ENCODE measurements around the gene NECAB3. TPM values are rescaled to one million over a fixed set of nuclear protein-coding genes. Genes with fewer than 3 reads are reported as not detected.

The NECAB3 gene
- total and polyA plus RNA-seq, 2 of the 4 experiments (the other 2 are of a cell fraction) = 8.6 to 28.4 TPM

GRCh38 chr20:33626190-33626589, 48.0 kb downstream of the NECAB3 start:
- no peak overlapping the region for H3K4ac ChIP-seq (ENCODE audit: low read depth, low read length)
- H3K18ac ChIP-seq (ENCODE audit: low read depth, low read length) = no peak overlapping the region
- H3K23ac ChIP-seq (ENCODE audit: low read depth, low read length) = no peak overlapping the region
- dilution Hi-C loops (cut with HindIII; ENCODE audit: low sequenced_read_pairs, unreplicated experiment) (no loop called here), in situ Hi-C loops (cut with MboI; ENCODE audit: low sequenced_read_pairs) (no loop called here), intact Hi-C loops (cut with micrococcal nuclease) (no loop called here)
- H3K4me3 ChIP-seq (ENCODE audit: insufficient read depth, low read depth, low read length) = no peak overlapping the region
- no peaks in the 10 kb centered on the region for H3K9me3 ChIP-seq (ENCODE audit: control insufficient read depth, insufficient read depth, low read length)
- no peak overlapping the region for H3K56ac ChIP-seq (ENCODE audit: extremely low read depth, insufficient read depth, low read length)
- no peak overlapping the region for H2AK9ac ChIP-seq (replicated peaks; ENCODE audit: low read depth, low read length, poor library complexity)
- H3K14ac ChIP-seq (replicated peaks; ENCODE audit: low read depth, low read length) = no peak overlapping the region
- no peak overlapping the region for H2BK15ac ChIP-seq (ENCODE audit: low read depth, low read length)
- H4K8ac ChIP-seq (ENCODE audit: low read depth in 2 of 2, low read length in 2 of 2) = no peak overlapping the region
- H2BK5ac ChIP-seq (ENCODE audit: low read depth, low read length, poor library complexity, severe bottlenecking) = no peak overlapping the region
- H2BK20ac ChIP-seq (ENCODE audit: low read depth, low read length) = no peak overlapping the region
- peaks cover 48% of the 10 kb centered on the region for H3K36me3 ChIP-seq (ENCODE audit: control insufficient read depth, insufficient read depth, low read length)
- no peak overlapping the region for H2BK120ac ChIP-seq (ENCODE audit: low read depth, low read length)
- H2AFZ ChIP-seq (replicated peaks; ENCODE audit: low read length, poor library complexity) = no peak overlapping the region
- H3K4me2 ChIP-seq (ENCODE audit: low read depth, low read length) = no peak overlapping the region
- H2AK5ac ChIP-seq (ENCODE audit: low read depth, low read length) = no peak overlapping the region
- H4K5ac ChIP-seq (ENCODE audit: low read depth, low read length) = no peak overlapping the region
- H4K91ac ChIP-seq (ENCODE audit: insufficient read depth, low read depth, low read length) = no peak overlapping the region
- no peak for TF ChIP-seq ELK1 (IDR thresholded peaks at IDR 0.05; ENCODE audit: borderline replicate concordance, low read depth, low read length)
- no peak for TF ChIP-seq MAFK (IDR thresholded peaks at IDR 0.05; ENCODE audit: low read depth, low read length)
- no peak for TF ChIP-seq CHD1 (IDR thresholded peaks at IDR 0.05; ENCODE audit: low read depth, low read length)
- TF ChIP-seq MAZ (IDR thresholded peaks at IDR 0.05; ENCODE audit: borderline replicate concordance, low read depth, low read length) = no peak
- TF ChIP-seq RCOR1 (IDR thresholded peaks at IDR 0.05; ENCODE audit: insufficient replicate concordance, low read length) = no peak
- no peak for TF ChIP-seq FOS (IDR thresholded peaks at IDR 0.05; ENCODE audit: low read depth, low read length)
- TF ChIP-seq, protein P1, sequence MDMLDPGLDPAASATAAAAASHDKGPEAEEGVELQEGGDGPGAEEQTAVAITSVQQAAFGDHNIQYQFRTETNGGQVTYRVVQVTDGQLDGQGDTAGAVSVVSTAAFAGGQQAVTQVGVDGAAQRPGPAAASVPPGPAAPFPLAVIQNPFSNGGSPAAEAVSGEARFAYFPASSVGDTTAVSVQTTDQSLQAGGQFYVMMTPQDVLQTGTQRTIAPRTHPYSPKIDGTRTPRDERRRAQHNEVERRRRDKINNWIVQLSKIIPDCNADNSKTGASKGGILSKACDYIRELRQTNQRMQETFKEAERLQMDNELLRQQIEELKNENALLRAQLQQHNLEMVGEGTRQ (IDR thresholded peaks at IDR 0.05; ENCODE audit: low read depth, low read length) = no peak
- TF ChIP-seq, protein P2, sequence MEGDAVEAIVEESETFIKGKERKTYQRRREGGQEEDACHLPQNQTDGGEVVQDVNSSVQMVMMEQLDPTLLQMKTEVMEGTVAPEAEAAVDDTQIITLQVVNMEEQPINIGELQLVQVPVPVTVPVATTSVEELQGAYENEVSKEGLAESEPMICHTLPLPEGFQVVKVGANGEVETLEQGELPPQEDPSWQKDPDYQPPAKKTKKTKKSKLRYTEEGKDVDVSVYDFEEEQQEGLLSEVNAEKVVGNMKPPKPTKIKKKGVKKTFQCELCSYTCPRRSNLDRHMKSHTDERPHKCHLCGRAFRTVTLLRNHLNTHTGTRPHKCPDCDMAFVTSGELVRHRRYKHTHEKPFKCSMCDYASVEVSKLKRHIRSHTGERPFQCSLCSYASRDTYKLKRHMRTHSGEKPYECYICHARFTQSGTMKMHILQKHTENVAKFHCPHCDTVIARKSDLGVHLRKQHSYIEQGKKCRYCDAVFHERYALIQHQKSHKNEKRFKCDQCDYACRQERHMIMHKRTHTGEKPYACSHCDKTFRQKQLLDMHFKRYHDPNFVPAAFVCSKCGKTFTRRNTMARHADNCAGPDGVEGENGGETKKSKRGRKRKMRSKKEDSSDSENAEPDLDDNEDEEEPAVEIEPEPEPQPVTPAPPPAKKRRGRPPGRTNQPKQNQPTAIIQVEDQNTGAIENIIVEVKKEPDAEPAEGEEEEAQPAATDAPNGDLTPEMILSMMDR (conservative IDR thresholded peaks at IDR 0.05; ENCODE audit: low read depth, low read length) = no peak
- no peak for TF ChIP-seq SMC3 (IDR thresholded peaks at IDR 0.05; ENCODE audit: low read depth, low read length)
- no peak for TF ChIP-seq RAD21 (IDR thresholded peaks at IDR 0.05; ENCODE audit: low read length)
- no peaks in the 10 kb centered on the region for H3K4me1 ChIP-seq (ENCODE audit: control insufficient read depth, insufficient read depth, low read length)
- no peak for ATAC-seq (ENCODE audit: low read depth)
- H4K20me1 ChIP-seq (ENCODE audit: insufficient read depth, low read length) = no peaks in the 10 kb centered on the region
- DNase-seq = no peak
- BruUV-seq (replicated peaks) = no TSS peak
- no peaks in the 10 kb centered on the region; a peak in 2 of 4 replicates for H3K79me1 ChIP-seq (ENCODE audit: low read depth in 1 of 2, low read length in 2 of 2)
- H3K27ac ChIP-seq (ENCODE audit: insufficient read depth, low read length) = no peak overlapping the region
- no CpG with 5 or more reads among the region's 4 CpGs for WGBS, 2 experiments (ENCODE audit: extremely low coverage in 2 of 2, insufficient read length in 1 of 2)
- peaks cover under 1% of the 10 kb centered on the region; the same call in 1 of the 2 replicates for H3K9me1 ChIP-seq (ENCODE audit: insufficient read depth, low read length)
- H3K27me3 ChIP-seq (ENCODE audit: control insufficient read depth, insufficient read depth, low read length) = no peaks in the 10 kb centered on the region
- ChIA-PET CTCF (no interaction called here), POLR2A (ENCODE audit: unreplicated experiment) (no interaction called here)
- H3K9ac ChIP-seq (ENCODE audit: low read depth, low read length) = no peak overlapping the region

All from IMR-90 (cell line).